ENCODE measurements around the gene HNRNPM. TPM values are rescaled to one million over a fixed set of nuclear protein-coding genes. Genes with fewer than 3 reads are reported as not detected.

HNRNPM gene
- total RNA-seq, 1 donor from 2014 or later, result 336 TPM

DNA sequence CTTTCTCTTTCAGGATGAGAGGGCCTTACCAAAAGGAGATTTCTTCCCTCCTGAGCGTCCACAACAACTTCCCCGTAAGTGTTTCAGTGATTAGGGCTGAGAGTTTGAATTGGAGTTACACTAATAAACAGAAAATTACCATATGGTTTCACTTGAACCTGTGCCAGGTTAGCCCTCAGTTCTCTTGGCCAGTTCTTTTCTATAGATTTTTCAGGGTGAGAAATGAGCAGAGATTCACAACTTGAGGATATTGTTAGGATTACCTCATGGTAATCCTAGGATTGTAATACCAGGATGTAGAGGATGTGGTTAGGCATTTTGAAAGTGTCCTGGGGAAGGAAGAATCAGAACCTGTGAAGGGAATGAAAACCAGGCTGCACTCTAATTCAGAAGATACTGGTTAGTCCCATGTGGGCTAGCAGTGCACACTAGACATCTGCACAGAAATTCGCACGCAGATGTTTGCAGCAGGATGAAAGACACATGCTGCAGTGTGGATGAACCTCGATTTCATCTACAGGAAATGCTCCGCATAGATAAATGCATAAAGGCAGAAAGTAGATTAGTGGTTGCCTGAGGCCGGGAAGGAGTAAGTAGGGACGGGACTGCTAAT is 24.1 kb downstream of the HNRNPM start:
- Mint-ChIP-seq H3K9me3 (no peaks in the 10 kb centered on the region), H3K4me3 (ENCODE audit: low read depth) (no peak overlapping the region), H3K36me3 (ENCODE audit: low read depth) (peaks cover 95% of the 10 kb centered on the region), H3K27me3 (ENCODE audit: low read depth) (no peaks in the 10 kb centered on the region), H3K27ac (no peak overlapping the region), H3K4me1 (ENCODE audit: low read depth) (peaks cover 18% of the 10 kb centered on the region)
- no peak for DNase-seq (ENCODE audit: low spot score)
- intact Hi-C loops (cut with micrococcal nuclease), result no loop called here

DNA sequence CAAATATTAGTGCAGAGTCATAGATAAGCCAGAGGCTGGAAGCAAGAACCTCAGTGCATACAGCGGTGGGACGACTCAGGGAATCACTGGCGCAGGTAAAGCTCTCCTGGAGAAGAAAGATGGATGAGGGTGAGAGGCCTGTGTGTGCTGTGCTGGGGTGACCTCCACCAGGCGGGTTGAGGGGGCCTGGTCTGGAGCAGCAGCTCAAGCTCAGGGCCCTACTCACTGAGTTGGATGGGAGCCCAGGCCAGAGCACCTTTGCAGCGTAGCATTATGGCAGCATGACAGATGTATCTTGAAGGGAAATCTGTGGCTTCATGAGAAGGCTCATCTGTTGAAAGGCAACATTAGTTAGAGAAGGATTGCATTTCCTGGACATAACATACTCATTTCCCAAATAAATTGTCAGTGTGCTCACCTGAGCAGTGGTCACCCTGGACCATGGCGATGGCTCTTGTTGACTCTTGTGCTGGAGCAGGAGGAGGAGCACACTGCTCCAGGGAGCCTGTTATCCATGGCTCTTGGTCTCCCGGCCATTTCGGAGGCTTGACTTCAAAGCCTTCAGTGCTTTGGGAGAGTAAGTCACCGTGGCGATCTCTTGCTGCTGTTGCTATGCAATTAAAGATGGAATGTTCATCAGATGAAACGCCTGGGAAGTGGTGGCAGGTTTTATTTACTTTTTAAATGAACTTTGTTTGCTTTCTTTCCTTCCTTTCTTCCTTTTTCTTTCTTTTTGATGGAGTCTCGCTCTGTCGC is 25.0 kb downstream of the HNRNPM start:
- Mint-ChIP-seq H3K4me3 (ENCODE audit: low read depth) (no peak overlapping the region), H3K4me1 (ENCODE audit: low read depth) (peaks cover 18% of the 10 kb centered on the region), H3K27me3 (ENCODE audit: low read depth) (no peaks in the 10 kb centered on the region), H3K9me3 (no peaks in the 10 kb centered on the region), H3K27ac (peak overlapping the region; percentile 28), H3K36me3 (ENCODE audit: low read depth) (peaks cover 95% of the 10 kb centered on the region)
- no peak for DNase-seq (ENCODE audit: low spot score)
- intact Hi-C loops (cut with micrococcal nuclease), result no loop called here

DNA sequence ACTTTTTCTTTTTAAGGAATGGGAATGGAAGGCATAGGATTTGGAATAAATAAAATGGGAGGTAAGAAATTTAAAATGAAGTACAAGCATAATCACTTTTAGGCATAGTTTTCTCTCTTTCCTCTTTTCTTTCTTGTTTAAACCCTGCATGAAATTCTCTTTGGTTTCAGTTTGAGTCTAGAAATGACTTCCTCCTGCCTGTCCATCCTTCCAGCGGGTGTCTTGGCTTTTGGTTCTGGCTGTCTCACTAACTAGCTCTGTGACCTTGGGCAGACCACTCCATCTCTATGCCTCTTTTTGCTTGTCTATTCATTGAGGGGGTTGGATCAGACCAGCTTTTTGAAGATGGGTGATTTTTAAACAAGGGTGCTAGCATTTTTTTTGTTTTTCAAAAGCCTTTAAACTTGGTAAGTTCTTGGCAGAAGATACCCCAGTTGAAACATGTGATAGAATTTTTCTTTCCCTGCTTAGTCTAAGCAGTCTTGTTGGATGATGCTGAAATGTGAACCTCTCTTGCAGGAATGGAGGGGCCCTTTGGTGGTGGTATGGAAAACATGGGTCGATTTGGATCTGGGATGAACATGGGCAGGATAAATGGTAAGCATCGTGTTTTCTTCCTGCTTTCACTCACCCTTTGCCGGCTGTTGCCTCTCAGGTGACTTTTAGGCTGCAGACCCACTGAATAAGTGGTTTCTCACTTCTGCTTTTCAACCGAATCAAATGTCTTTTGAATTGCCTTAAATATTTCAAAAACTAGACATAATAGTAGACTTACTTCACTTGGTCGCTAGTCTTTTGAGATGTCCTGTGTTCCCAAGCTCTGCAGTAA is 29.1 kb downstream of the HNRNPM start:
- Mint-ChIP-seq H3K27ac (peak overlapping the region; percentile 62), H3K36me3 (ENCODE audit: low read depth) (peaks cover 90% of the 10 kb centered on the region), H3K27me3 (ENCODE audit: low read depth) (no peaks in the 10 kb centered on the region), H3K9me3 (no peaks in the 10 kb centered on the region), H3K4me1 (ENCODE audit: low read depth) (peaks cover 27% of the 10 kb centered on the region), H3K4me3 (ENCODE audit: low read depth) (no peak overlapping the region)
- DNase-seq (ENCODE audit: low spot score), result no peak
- intact Hi-C loops (cut with micrococcal nuclease), result no loop called here

DNA sequence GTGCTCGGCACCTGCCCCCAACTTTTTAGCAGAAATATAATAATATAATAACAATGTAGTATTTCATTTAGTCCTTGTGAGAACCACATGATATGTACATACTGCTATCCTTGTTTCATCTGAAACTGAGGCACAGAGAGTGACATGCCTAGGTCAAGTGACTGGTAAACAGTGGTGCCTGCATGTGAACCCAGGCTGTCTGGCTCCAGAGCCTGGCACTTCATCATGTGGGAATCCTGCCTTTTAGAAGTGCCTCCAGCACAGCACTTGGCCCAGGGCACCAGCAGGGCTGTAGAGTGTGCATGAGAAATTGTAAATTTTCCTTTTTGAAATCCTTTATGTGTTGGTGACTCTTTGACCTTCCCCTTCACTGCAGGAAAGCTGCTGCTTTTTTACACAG is 30.2 kb downstream of the HNRNPM start:
- intact Hi-C loops (cut with micrococcal nuclease), result no loop called here
- Mint-ChIP-seq H3K36me3 (ENCODE audit: low read depth) (peaks cover 84% of the 10 kb centered on the region), H3K4me3 (ENCODE audit: low read depth) (no peak overlapping the region), H3K9me3 (no peaks in the 10 kb centered on the region), H3K27ac (no peak overlapping the region), H3K4me1 (ENCODE audit: low read depth) (peaks cover 27% of the 10 kb centered on the region), H3K27me3 (ENCODE audit: low read depth) (no peaks in the 10 kb centered on the region)
- DNase-seq (ENCODE audit: low spot score), result no peak

DNA sequence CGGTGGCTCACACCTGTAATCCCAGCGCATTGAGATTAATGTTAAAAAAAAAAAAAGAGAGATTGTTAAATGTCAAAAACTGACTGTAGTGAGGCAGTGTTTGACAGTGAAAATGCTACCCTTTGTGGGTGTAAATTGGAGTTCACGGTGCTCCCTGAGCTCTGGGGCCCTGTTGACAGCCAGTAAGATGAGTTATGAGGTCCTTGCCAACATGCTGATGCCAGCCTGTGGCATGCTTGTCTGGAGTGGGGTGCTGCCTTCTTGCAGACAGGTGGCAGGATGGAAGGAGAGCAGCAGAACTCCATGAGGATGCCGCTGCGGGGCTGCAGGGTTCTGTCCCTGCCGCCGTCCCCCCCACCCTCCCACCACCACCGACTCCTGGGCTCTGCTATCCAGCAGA is 31.7 kb downstream of the HNRNPM start:
- Mint-ChIP-seq H3K4me1 (ENCODE audit: low read depth) (peaks cover 34% of the 10 kb centered on the region), H3K27ac (no peak overlapping the region), H3K4me3 (ENCODE audit: low read depth) (no peak overlapping the region), H3K9me3 (no peaks in the 10 kb centered on the region), H3K36me3 (ENCODE audit: low read depth) (peaks cover 81% of the 10 kb centered on the region), H3K27me3 (ENCODE audit: low read depth) (no peaks in the 10 kb centered on the region)
- intact Hi-C loops (cut with micrococcal nuclease), result no loop called here
- DNase-seq (ENCODE audit: low spot score), result no peak

DNA sequence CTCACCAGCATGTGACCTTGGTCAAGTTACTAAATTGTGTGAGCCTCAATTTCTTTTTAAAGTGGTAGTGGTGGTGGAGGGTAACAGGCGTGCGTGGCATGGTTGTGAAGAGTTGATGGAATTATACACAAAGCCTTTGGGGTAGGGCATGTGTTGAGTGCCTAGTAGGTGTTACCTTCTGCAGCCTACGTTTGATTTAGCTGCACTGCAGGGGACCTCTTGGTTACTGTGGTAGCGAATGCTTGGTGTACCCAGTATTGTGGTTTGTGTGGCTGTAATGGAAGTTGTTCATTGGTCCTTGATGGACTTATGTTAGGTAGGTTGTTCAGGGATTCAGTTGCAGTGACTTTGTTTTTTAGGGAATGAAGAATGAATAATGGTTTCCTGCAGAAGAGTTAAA is 33.1 kb downstream of the HNRNPM start:
- Mint-ChIP-seq H3K4me3 (ENCODE audit: low read depth) (no peak overlapping the region), H3K36me3 (ENCODE audit: low read depth) (peaks cover 80% of the 10 kb centered on the region), H3K27me3 (ENCODE audit: low read depth) (no peaks in the 10 kb centered on the region), H3K9me3 (no peaks in the 10 kb centered on the region), H3K27ac (peak overlapping the region; percentile 24), H3K4me1 (ENCODE audit: low read depth) (peaks cover 29% of the 10 kb centered on the region)
- intact Hi-C loops (cut with micrococcal nuclease), result no loop called here
- DNase-seq (ENCODE audit: low spot score), result no peak

DNA sequence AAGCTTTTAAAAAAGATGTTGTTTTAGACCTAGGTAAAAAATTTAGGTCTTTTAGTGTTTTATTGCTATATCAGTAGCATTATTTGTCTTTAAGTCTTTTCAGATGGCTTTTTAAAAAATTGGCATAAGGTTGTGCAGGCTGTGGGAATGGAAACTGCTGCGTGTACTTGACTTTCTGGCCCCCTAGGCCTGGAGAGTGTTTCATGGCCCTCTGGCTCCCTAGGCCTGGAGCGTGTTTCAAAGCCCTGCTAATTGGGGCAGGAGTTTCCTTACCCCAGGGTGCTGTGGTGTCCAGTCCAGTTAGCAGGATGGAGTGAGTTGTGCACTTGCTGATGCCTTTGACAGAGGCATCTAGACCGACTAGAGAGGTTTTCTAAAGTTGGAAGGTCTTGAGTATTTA is 33.8 kb downstream of the HNRNPM start:
- no peak for DNase-seq (ENCODE audit: low spot score)
- no peaks in the 10 kb centered on the region for H3K9me3 Mint-ChIP-seq
- intact Hi-C loops (cut with micrococcal nuclease), result no loop called here
- peaks cover 81% of the 10 kb centered on the region for H3K36me3 Mint-ChIP-seq (ENCODE audit: low read depth)
- H3K4me3 Mint-ChIP-seq (ENCODE audit: low read depth), result no peak overlapping the region
- H3K27me3 Mint-ChIP-seq (ENCODE audit: low read depth), result no peaks in the 10 kb centered on the region
- peaks cover 25% of the 10 kb centered on the region for H3K4me1 Mint-ChIP-seq (ENCODE audit: low read depth)
- no peak overlapping the region for H3K27ac Mint-ChIP-seq

DNA sequence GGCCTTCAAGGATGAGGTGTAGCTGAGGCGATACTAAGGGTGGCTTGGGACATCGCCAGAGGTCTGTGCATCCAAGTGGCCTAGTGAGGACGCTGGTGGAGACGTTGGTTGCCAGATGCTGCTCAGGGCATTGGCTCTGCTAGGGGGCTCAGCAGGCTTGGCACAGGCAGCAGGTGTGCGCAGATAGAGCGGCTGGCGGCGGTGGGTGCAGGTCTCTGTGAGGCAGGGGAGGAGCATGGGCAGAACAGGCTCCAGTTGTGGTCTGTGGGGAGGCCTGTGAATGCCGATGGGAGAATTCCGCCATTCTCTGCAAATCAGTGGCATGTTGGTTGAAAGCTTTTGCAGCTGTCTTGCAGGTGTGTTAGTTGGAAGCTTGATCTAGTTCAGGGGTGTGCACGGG is 36.4 kb downstream of the HNRNPM start:
- Mint-ChIP-seq H3K36me3 (ENCODE audit: low read depth) (peaks cover 79% of the 10 kb centered on the region), H3K27me3 (ENCODE audit: low read depth) (no peaks in the 10 kb centered on the region), H3K4me1 (ENCODE audit: low read depth) (peaks cover 24% of the 10 kb centered on the region), H3K4me3 (ENCODE audit: low read depth) (no peak overlapping the region), H3K27ac (peak overlapping the region; percentile 76), H3K9me3 (no peaks in the 10 kb centered on the region)
- no peak for DNase-seq (ENCODE audit: low spot score)
- intact Hi-C loops (cut with micrococcal nuclease), result no loop called here

DNA sequence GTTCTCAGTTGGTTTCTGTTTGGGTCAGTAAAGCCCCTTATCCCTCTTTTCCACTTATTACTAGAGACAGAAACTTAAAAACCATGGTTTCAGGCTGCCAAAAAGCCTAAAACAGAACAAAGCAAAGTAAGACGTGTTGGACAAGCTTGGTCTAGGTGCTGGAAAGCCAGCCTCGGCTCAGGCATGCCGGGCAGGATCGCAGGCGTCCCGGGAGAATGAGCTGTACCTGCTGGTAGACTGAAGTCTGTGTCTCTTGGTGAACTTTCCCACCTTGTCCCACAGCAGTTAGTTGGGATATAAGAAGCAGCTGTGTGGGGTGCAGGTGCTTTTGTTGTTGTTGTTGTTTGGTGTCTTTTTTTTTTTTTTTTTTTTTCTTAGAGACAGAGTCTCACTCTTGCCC is 36.8 kb downstream of the HNRNPM start:
- H3K4me3 Mint-ChIP-seq (ENCODE audit: low read depth), result no peak overlapping the region
- no peaks in the 10 kb centered on the region for H3K27me3 Mint-ChIP-seq (ENCODE audit: low read depth)
- no peaks in the 10 kb centered on the region for H3K9me3 Mint-ChIP-seq
- intact Hi-C loops (cut with micrococcal nuclease), result no loop called here
- H3K4me1 Mint-ChIP-seq (ENCODE audit: low read depth), result peaks cover 25% of the 10 kb centered on the region
- H3K36me3 Mint-ChIP-seq (ENCODE audit: low read depth), result peaks cover 81% of the 10 kb centered on the region
- DNase-seq (ENCODE audit: low spot score), result no peak
- peak overlapping the region; percentile 76 for H3K27ac Mint-ChIP-seq

DNA sequence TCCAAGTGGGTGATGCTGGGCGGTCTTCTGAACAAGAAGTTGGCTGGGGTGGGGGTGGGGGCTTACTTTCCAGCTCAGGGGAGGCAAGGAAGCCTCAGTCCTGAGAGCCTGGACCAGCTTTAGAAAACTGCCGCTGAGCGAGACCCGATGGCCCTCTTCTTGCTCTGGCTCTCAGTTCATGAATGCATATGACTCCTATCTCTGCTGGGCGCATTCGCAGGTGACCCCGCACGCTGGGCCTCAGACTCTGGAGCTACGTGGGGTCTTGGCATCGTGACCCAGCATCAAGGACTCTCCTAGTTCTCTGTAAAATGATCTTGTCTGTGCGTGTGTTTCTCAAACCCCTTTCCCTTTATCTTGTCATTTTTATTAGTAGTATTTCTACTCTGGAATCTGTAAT is 37.9 kb downstream of the HNRNPM start:
- H3K4me3 Mint-ChIP-seq (ENCODE audit: low read depth), result no peak overlapping the region
- H3K9me3 Mint-ChIP-seq, result no peaks in the 10 kb centered on the region
- H3K27ac Mint-ChIP-seq, result no peak overlapping the region
- peaks cover 83% of the 10 kb centered on the region for H3K36me3 Mint-ChIP-seq (ENCODE audit: low read depth)
- DNase-seq (ENCODE audit: low spot score), result no peak
- H3K4me1 Mint-ChIP-seq (ENCODE audit: low read depth), result peaks cover 33% of the 10 kb centered on the region
- H3K27me3 Mint-ChIP-seq (ENCODE audit: low read depth), result no peaks in the 10 kb centered on the region
- intact Hi-C loops (cut with micrococcal nuclease), result no loop called here

DNA sequence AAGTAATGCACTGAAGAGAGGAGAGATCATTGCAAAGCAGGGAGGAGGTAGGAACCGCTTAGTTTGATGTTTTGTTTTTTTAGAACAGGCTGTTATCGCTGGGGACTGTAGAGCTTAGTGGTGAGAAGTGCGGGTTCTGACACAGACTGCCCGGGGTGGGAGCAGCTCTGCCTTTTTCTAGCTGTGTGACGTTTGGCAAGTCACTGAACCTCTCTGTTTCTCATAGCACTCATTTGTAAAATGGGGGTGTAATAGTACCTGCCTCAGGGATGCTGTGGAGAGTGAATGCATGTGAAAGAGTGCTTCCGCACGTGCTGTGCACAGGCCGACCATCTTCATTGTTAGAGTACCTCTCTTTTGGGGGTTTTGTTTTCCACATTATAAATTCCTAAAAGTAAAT is 38.4 kb downstream of the HNRNPM start:
- H3K9me3 Mint-ChIP-seq, result no peaks in the 10 kb centered on the region
- no peak for DNase-seq (ENCODE audit: low spot score)
- no peaks in the 10 kb centered on the region for H3K27me3 Mint-ChIP-seq (ENCODE audit: low read depth)
- H3K36me3 Mint-ChIP-seq (ENCODE audit: low read depth), result peaks cover 83% of the 10 kb centered on the region
- H3K4me3 Mint-ChIP-seq (ENCODE audit: low read depth), result no peak overlapping the region
- intact Hi-C loops (cut with micrococcal nuclease), result no loop called here
- H3K27ac Mint-ChIP-seq, result no peak overlapping the region
- H3K4me1 Mint-ChIP-seq (ENCODE audit: low read depth), result peaks cover 33% of the 10 kb centered on the region

DNA sequence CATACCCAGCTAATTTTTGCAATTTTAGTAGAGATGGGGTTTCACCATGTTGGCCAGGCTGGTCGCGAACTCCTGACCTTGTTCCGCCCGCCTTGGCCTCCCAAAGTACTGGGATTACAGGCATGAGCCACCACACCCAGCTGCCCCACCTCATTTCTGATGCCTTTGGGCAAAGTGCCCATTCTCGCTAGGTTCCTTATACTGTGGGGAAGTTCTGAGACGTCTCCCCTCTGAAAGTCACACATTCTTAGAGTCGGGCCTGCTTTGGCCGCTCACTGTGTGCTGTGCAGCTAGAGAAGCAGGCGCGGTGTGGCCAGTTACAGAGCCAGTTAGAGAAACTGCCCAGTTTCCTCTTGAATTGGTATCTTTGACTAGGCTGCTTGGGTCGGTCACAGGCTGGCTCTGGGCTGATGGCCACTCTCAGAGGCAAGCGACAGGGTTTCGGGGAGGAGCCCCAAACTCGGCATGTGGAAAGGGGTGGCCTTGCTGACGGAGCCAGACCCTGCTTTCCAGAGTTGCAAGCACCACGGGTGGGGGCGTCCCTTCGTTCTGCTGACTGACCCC is 39.6 kb downstream of the HNRNPM start:
- no peak overlapping the region for H3K27ac Mint-ChIP-seq
- H3K4me3 Mint-ChIP-seq (ENCODE audit: low read depth), result no peak overlapping the region
- H3K4me1 Mint-ChIP-seq (ENCODE audit: low read depth), result peaks cover 32% of the 10 kb centered on the region
- peaks cover 81% of the 10 kb centered on the region for H3K36me3 Mint-ChIP-seq (ENCODE audit: low read depth)
- H3K27me3 Mint-ChIP-seq (ENCODE audit: low read depth), result no peaks in the 10 kb centered on the region
- no peaks in the 10 kb centered on the region for H3K9me3 Mint-ChIP-seq
- no peak for DNase-seq (ENCODE audit: low spot score)
- intact Hi-C loops (cut with micrococcal nuclease), result no loop called here
